WI38 (cell line): ENCODE data around the gene MYO16.

Experiments used
- H3K4me3 ChIP-seq: 2 replicates; pipeline ENCODE4 v1.5.1; 2011; ENCODE audit warnings: low read depth, mild to moderate bottlenecking, control low read depth, low read length
- CTCF ChIP-seq: IDR thresholded peaks from 2 replicates; pipeline ENCODE4 v1.5.1; 2012; ENCODE audit warnings: low read depth, mild to moderate bottlenecking, control low read depth, low read length

Gene MYO16

GRCh38 chr13:109157275-109157674 is 527.9 kb downstream of the MYO16 start:
- TF ChIP-seq CTCF: no peak
- H3K4me3 ChIP-seq: no peak overlapping the region

- TF ChIP-seq CTCF: no peak
- no peak overlapping the region for H3K4me3 ChIP-seq
Observed at GRCh38 chr13:109158383-109158782, 529.0 kb downstream of the MYO16 start.

GRCh38 chr13:109159650-109160309 is 530.4 kb downstream of the MYO16 start:
- no peak for TF ChIP-seq CTCF
- H3K4me3 ChIP-seq: no peak overlapping the region

- no peak for TF ChIP-seq CTCF
- no peak overlapping the region for H3K4me3 ChIP-seq
Observed at GRCh38 chr13:109160357-109160756, 530.9 kb downstream of the MYO16 start.

GRCh38 chr13:109160887-109161669 is 531.7 kb downstream of the MYO16 start:
- TF ChIP-seq CTCF: no peak
- H3K4me3 ChIP-seq: no peak overlapping the region

GRCh38 chr13:109162248-109163036 is 533.0 kb downstream of the MYO16 start:
- no peak overlapping the region for H3K4me3 ChIP-seq
- no peak for TF ChIP-seq CTCF

- no peak for TF ChIP-seq CTCF
- no peak overlapping the region for H3K4me3 ChIP-seq
Observed at GRCh38 chr13:109163037-109163379, 533.6 kb downstream of the MYO16 start.
